ENCODE measurements around the gene IL1RL1. TPM values are rescaled to one million over a fixed set of nuclear protein-coding genes. Genes with fewer than 3 reads are reported as not detected.

The IL1RL1 gene
- total and polyA plus RNA-seq, 2 experiments from 2014 or later = 6.0 to 13.1 TPM

GRCh38 chr2:102285368-102285767 is 26.0 kb upstream of the IL1RL1 start:
- H3K4me3 ChIP-seq = no peak overlapping the region
- TF ChIP-seq EZH2 (IDR thresholded peaks at IDR 0.05; ENCODE audit: borderline replicate concordance) = no peak
- no peak for TF ChIP-seq CTCF (IDR thresholded peaks at IDR 0.05; ENCODE audit: poor library complexity)
- no peak for TF ChIP-seq EZH2phosphoT487 (IDR thresholded peaks at IDR 0.05; ENCODE audit: low read depth, severe bottlenecking, unreplicated experiment)
- DNase-seq (ENCODE audit: low spot score) = no peak
- no peaks in the 10 kb centered on the region for H3K4me1 ChIP-seq (ENCODE audit: insufficient read depth)
- H3K9me2 ChIP-seq (replicated peaks; ENCODE audit: insufficient read depth) = no peaks in the 10 kb centered on the region
- no peaks in the 10 kb centered on the region for H4K20me1 ChIP-seq (ENCODE audit: insufficient read depth, poor library complexity, severe bottlenecking)
- no peak overlapping the region for H3K4me2 ChIP-seq
- no peaks in the 10 kb centered on the region for H3K79me2 ChIP-seq
- H3K27ac ChIP-seq = no peak overlapping the region
- no peaks in the 10 kb centered on the region for H3K27me3 ChIP-seq
- 65% methylated on average over 2 of the region's 2 CpGs for WGBS (ENCODE audit: low lambda C conversion rate, missing lambda C conversion rate)
- no peak overlapping the region for H2AFZ ChIP-seq
- no peaks in the 10 kb centered on the region for H3K36me3 ChIP-seq (replicated peaks; ENCODE audit: insufficient read depth, low read depth)
- H3K9me3 ChIP-seq (ENCODE audit: low read depth) = no peaks in the 10 kb centered on the region

GRCh38 chr2:102286041-102286440 is 25.3 kb upstream of the IL1RL1 start:
- Histone ChIP-seq H3K4me1 (ENCODE audit: insufficient read depth) (no peaks in the 10 kb centered on the region), H2AFZ (no peak overlapping the region), H3K79me2 (no peaks in the 10 kb centered on the region), H3K4me2 (no peak overlapping the region), H4K20me1 (ENCODE audit: insufficient read depth, poor library complexity, severe bottlenecking) (no peaks in the 10 kb centered on the region), H3K27me3 (no peaks in the 10 kb centered on the region), H3K27ac (no peak overlapping the region), H3K9me3 (ENCODE audit: low read depth) (no peaks in the 10 kb centered on the region), H3K36me3 (replicated peaks; ENCODE audit: insufficient read depth, low read depth) (no peaks in the 10 kb centered on the region), H3K4me3 (no peak overlapping the region), H3K9me2 (replicated peaks; ENCODE audit: insufficient read depth) (no peaks in the 10 kb centered on the region)
- no peak for TF ChIP-seq CTCF (IDR thresholded peaks at IDR 0.05; ENCODE audit: poor library complexity)
- no peak for TF ChIP-seq EZH2phosphoT487 (IDR thresholded peaks at IDR 0.05; ENCODE audit: low read depth, severe bottlenecking, unreplicated experiment)
- no peak for TF ChIP-seq EZH2 (IDR thresholded peaks at IDR 0.05; ENCODE audit: borderline replicate concordance)
- WGBS (ENCODE audit: low lambda C conversion rate, missing lambda C conversion rate) = 50% methylated on average over 3 of the region's 3 CpGs
- DNase-seq (ENCODE audit: low spot score) = no peak

DNA sequence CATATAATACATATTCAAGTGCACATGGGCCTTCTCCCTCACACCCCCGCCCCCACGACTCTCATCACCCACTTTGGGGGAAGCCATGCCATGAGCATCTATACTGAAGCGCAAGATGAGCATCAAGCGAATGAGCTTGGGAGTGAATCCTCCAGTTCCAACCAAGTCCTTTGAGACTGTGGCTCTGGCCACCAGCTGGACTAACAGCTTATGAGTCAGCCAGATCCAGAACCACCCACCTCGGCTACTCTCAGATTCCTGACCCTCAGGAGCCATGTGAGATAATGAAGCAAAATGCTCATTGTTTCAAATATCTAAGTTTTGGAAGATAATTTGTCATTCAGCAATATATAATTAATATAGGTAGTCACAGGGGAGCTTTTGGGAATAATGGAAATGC is 22.2 kb upstream of the IL1RL1 start:
- TF ChIP-seq EZH2 (IDR thresholded peaks at IDR 0.05; ENCODE audit: borderline replicate concordance) (no peak), EZH2phosphoT487 (IDR thresholded peaks at IDR 0.05; ENCODE audit: low read depth, severe bottlenecking, unreplicated experiment) (no peak), CTCF (IDR thresholded peaks at IDR 0.05; ENCODE audit: poor library complexity) (no peak)
- Histone ChIP-seq H2AFZ (no peak overlapping the region), H3K27ac (no peak overlapping the region), H3K36me3 (replicated peaks; ENCODE audit: insufficient read depth, low read depth) (no peaks in the 10 kb centered on the region), H3K9me3 (ENCODE audit: low read depth) (no peaks in the 10 kb centered on the region), H3K4me3 (no peak overlapping the region), H3K79me2 (no peaks in the 10 kb centered on the region), H3K4me2 (no peak overlapping the region), H4K20me1 (ENCODE audit: insufficient read depth, poor library complexity, severe bottlenecking) (no peaks in the 10 kb centered on the region), H3K4me1 (ENCODE audit: insufficient read depth) (no peaks in the 10 kb centered on the region), H3K9me2 (replicated peaks; ENCODE audit: insufficient read depth) (no peaks in the 10 kb centered on the region), H3K27me3 (no peaks in the 10 kb centered on the region)
- no peak for DNase-seq (ENCODE audit: low spot score)
- 91% methylated on average over 5 of the region's 5 CpGs for WGBS (ENCODE audit: low lambda C conversion rate, missing lambda C conversion rate)

GRCh38 chr2:102290594-102290993 is 20.8 kb upstream of the IL1RL1 start:
- Histone ChIP-seq H3K27ac (no peak overlapping the region), H3K79me2 (no peaks in the 10 kb centered on the region)

More at GRCh38 chr2:102290594-102290993, 20.8 kb upstream of the IL1RL1 start:
- Histone ChIP-seq H3K4me1 (ENCODE audit: insufficient read depth) (no peaks in the 10 kb centered on the region), H3K4me2 (no peak overlapping the region), H3K9me3 (ENCODE audit: low read depth) (no peaks in the 10 kb centered on the region), H3K4me3 (no peak overlapping the region), H3K36me3 (replicated peaks; ENCODE audit: insufficient read depth, low read depth) (no peaks in the 10 kb centered on the region), H3K9me2 (replicated peaks; ENCODE audit: insufficient read depth) (no peaks in the 10 kb centered on the region), H3K27me3 (no peaks in the 10 kb centered on the region), H4K20me1 (ENCODE audit: insufficient read depth, poor library complexity, severe bottlenecking) (no peaks in the 10 kb centered on the region), H2AFZ (no peak overlapping the region)
- no peak for DNase-seq (ENCODE audit: low spot score)
- TF ChIP-seq CTCF (IDR thresholded peaks at IDR 0.05; ENCODE audit: poor library complexity) (no peak), EZH2 (IDR thresholded peaks at IDR 0.05; ENCODE audit: borderline replicate concordance) (no peak), EZH2phosphoT487 (IDR thresholded peaks at IDR 0.05; ENCODE audit: low read depth, severe bottlenecking, unreplicated experiment) (no peak)
